ENCODE measurements around the gene ZSCAN9. TPM values are rescaled to one million over a fixed set of nuclear protein-coding genes. Genes with fewer than 3 reads are reported as not detected.

The ZSCAN9 gene
- total and polyA plus RNA-seq, 7 donors, result 3.9 to 10.4 (median 6.4) TPM

DNA sequence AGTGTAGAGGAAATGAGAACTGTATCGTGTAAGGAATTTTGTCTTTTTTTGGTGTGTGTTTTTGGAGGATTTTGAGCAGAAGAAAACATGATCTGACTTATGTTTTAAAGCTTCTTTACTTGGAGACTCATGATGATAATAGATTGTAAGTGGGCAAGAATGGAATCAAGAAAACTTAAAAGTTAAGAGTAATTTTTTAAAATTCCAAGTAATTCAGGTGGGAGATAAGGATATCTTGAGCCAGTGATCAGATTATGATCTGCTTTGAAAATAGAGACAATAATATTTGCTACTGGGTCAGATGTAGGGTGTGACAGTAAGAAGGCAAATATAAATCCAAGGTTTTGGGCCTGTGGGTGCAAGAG is 42.6 kb downstream of the ZSCAN9 start:
- TF ChIP-seq, protein P1, sequence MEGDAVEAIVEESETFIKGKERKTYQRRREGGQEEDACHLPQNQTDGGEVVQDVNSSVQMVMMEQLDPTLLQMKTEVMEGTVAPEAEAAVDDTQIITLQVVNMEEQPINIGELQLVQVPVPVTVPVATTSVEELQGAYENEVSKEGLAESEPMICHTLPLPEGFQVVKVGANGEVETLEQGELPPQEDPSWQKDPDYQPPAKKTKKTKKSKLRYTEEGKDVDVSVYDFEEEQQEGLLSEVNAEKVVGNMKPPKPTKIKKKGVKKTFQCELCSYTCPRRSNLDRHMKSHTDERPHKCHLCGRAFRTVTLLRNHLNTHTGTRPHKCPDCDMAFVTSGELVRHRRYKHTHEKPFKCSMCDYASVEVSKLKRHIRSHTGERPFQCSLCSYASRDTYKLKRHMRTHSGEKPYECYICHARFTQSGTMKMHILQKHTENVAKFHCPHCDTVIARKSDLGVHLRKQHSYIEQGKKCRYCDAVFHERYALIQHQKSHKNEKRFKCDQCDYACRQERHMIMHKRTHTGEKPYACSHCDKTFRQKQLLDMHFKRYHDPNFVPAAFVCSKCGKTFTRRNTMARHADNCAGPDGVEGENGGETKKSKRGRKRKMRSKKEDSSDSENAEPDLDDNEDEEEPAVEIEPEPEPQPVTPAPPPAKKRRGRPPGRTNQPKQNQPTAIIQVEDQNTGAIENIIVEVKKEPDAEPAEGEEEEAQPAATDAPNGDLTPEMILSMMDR (IDR thresholded peaks at IDR 0.05), result no peak

DNA sequence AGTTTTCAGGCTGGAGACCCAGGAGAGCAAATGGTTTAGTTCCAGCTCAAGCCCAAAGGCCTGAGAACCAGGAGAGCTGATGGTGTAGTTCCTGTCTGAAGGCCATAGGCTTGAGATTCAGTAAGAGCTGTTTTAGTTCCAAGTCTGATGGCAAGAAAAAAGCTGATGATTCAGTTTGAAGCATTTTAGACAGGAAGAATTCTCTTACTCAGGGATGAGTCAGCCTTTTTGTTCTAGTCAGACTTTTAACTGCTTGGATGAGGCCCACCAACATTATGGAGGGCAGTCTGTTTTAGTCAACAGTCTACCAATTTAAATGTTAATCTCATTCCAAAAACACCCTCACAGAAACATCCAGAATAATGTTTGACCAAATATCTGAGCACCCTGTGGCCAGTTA is 44.4 kb downstream of the ZSCAN9 start:
- H3K27ac ChIP-seq, result no peak overlapping the region
- H3K4me3 ChIP-seq, result no peak overlapping the region
- peak in 3 of 4 donors; percentile 33 to 47 (median 39) for ATAC-seq
- H3K9me3 ChIP-seq, result no peaks in the 10 kb centered on the region
- no peak for DNase-seq
- H3K36me3 ChIP-seq (ENCODE audit: insufficient read depth in 1 of 2, low read depth in 1 of 2), result peaks cover 0 to 36% of the 10 kb centered on the region in 2 donors
- intact Hi-C loops (cut with DNase I), result loop anchor here (5.0 kb wide), 2 partner anchors 88 to 132 kb away; no protein-coding TSS in a partner anchor
- TF ChIP-seq, protein P1 (IDR thresholded peaks at IDR 0.05), result no peak
- peaks cover 27% of the 10 kb centered on the region for H3K4me1 ChIP-seq
- no peaks in the 10 kb centered on the region for H3K27me3 ChIP-seq (ENCODE audit: insufficient read depth in 3 of 3, low read length in 2 of 3)

More for the DNA sequence above, 42.6 kb downstream of the ZSCAN9 start:
- H3K4me1 ChIP-seq, result peaks cover 27% of the 10 kb centered on the region
- H3K27me3 ChIP-seq (ENCODE audit: insufficient read depth in 3 of 3, low read length in 2 of 3), result no peaks in the 10 kb centered on the region
- peaks cover 0 to 18% of the 10 kb centered on the region in 2 donors for H3K36me3 ChIP-seq (ENCODE audit: insufficient read depth in 1 of 2, low read depth in 1 of 2)
- H3K27ac ChIP-seq, result peak overlapping the region; percentile 78
- intact Hi-C loops (cut with DNase I), result loop anchor here (2.0 to 5.0 kb wide), 3 partner anchors 15 to 130 kb away; partner anchors contain the start of gene ZKSCAN4 (in 1 of the 2)
- no peaks in the 10 kb centered on the region for H3K9me3 ChIP-seq
- DNase-seq (no peak), ATAC-seq (no peak)
- 0 to 5% (median 2%) methylated on average over 1 of the region's 1 CpG for WGBS, 3 donors
- H3K4me3 ChIP-seq, result peak overlapping the region; percentile 77

DNA sequence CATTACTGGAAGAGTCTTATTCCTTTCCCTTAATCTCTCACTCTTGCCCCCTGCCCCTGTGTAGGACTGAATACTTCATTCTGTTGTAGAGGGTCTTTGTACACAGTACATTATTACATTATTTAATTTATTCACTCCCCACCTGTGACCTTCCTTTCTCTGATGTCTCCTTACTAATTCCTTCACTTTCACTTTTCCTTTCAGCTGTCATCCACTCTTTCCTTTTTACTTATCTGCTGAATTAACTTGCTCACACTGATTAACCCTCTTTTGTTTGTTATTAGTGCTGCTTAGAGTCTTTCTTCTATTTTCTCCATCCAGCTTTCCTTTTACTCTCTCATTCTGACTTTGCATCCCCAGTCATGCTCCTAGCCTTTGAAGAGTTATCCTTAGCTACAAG is 49.8 kb downstream of the ZSCAN9 start:
- no peak overlapping the region for H3K4me3 ChIP-seq
- H3K27me3 ChIP-seq (ENCODE audit: insufficient read depth in 3 of 3, low read length in 2 of 3), result no peaks in the 10 kb centered on the region
- H3K4me1 ChIP-seq, result no peaks in the 10 kb centered on the region
- DNase-seq (no peak), ATAC-seq (no peak)
- H3K27ac ChIP-seq, result no peak overlapping the region
- intact Hi-C loops (cut with DNase I), result no loop called here
- TF ChIP-seq, protein P1 (IDR thresholded peaks at IDR 0.05), result no peak
- H3K9me3 ChIP-seq, result no peaks in the 10 kb centered on the region
- H3K36me3 ChIP-seq (ENCODE audit: insufficient read depth in 1 of 2, low read depth in 1 of 2), result peaks cover 5 to 73% of the 10 kb centered on the region in 2 donors

DNA sequence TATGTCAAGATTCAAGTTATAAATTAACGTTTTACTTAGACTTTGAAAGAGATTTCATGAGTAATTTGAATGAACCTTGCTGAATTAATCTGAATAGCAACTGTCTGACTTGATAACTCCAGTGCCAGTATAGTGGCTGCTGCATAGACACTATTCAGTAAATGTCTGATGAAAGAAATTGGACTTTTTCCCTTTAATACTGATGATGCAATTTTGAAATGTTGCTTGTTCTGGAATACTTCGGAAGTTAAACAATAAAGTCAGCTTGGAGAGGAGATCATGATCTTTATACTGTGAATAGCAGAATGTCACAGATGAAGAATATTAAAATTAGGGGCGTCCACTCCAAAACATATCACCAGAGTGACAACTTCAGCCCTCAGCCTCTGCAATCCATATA is 52.7 kb downstream of the ZSCAN9 start:
- DNase-seq, result no peak
- Histone ChIP-seq H3K4me1 (no peaks in the 10 kb centered on the region), H3K27me3 (ENCODE audit: insufficient read depth in 3 of 3, low read length in 2 of 3) (no peaks in the 10 kb centered on the region), H3K4me3 (no peak overlapping the region), H3K9me3 (peaks cover under 1% of the 10 kb centered on the region), H3K27ac (no peak overlapping the region), H3K36me3 (ENCODE audit: insufficient read depth in 1 of 2, low read depth in 1 of 2) (peaks cover 5 to 54% of the 10 kb centered on the region in 2 donors)
- no peak for ATAC-seq
- 67 to 81% (median 79%) methylated on average over 3 of the region's 3 CpGs for WGBS, 3 donors
- intact Hi-C loops (cut with DNase I), result no loop called here
- TF ChIP-seq, protein P1 (IDR thresholded peaks at IDR 0.05), result no peak
